K562 (cell line): Measurements from ENCODE around the gene TAAR9. TPM values are rescaled to one million over a fixed set of nuclear protein-coding genes. Genes with fewer than 3 reads are reported as not detected.
A peak's percentile ranks its signal among the peaks of the same experiment; 100 is the strongest.

ENCODE experiments used
- L3MBTL2 ChIP-seq: fragments of 450-650 bp; IDR thresholded peaks from 2 replicates; pipeline ENCODE4 v1.6.1; 2016; ENCODE audit warnings: mild to moderate bottlenecking, moderate library complexity
- MTA3 ChIP-seq: fragments of 450-650 bp; formaldehyde crosslinking; IDR thresholded peaks from 2 replicates; pipeline ENCODE4 v1.6.1; 2017; ENCODE audit warnings: mild to moderate bottlenecking, borderline replicate concordance
- XRCC3 ChIP-seq: fragments of 450-650 bp; IDR thresholded peaks from 2 replicates; pipeline ENCODE4 v1.6.1; 2017; ENCODE audit warnings: mild to moderate bottlenecking, moderate library complexity
- polyA plus RNA-seq, 8 experiments: library from polyadenylated mRNA; depleted of rRNA in 4 of 8; stranded (reverse) in 5 of 8; unstranded in 3 of 8; fragments of >200 nt; fragmentation: Nextera tagmentation in 2 of 8; fragmentation: Illumina TruSeq in 1 of 8; extraction: Ambion mirVana in 2 of 8; extraction: Trizol in 1 of 8; gene quantifications; 2 replicates each; pipeline versions ENCODE4 v1.2.1 to v1.2.3, GENCODE V29; 2011 to 2014; ENCODE audit warnings: inconsistent platforms in 1 of 8, missing spikeins in 1 of 8
- total RNA-seq, 7 experiments: library from RNA; depleted of rRNA in 6 of 7; stranded (reverse); fragments of >200 nt in 6 of 7; fragmentation: Illumina TruSeq in 2 of 7; extraction: Trizol in 2 of 7; gene quantifications; 2 replicates each; pipeline versions ENCODE4 v1.2.1 to v1.2.3, GENCODE V29; 2011 to 2021; ENCODE audit warnings: low replicate concordance in 1 of 7
- TF ChIP-seq, protein P1 (sequence below), 2 experiments: fragments of 450-650 bp; IDR thresholded peaks; 2 replicates each; pipeline ENCODE4 v1.6.1; 2016; ENCODE audit warnings: mild to moderate bottlenecking in 2 of 2, borderline replicate concordance in 1 of 2, low read depth in 1 of 2, moderate library complexity in 1 of 2
- TF ChIP-seq, protein P2 (sequence below): sonication (generic); formaldehyde crosslinking; IDR thresholded peaks from 2 replicates; pipeline ENCODE4 v1.8.0; 2023; ENCODE audit warnings: missing genetic modification reagents, mild to moderate bottlenecking, borderline replicate concordance
- TF ChIP-seq, protein P3 (sequence below): fragments of 250-450 bp; sonication (Bioruptor Pico); IDR thresholded peaks from 2 replicates; pipeline ENCODE4 v1.5.0; 2020; ENCODE audit warnings: mild to moderate bottlenecking, borderline replicate concordance
- TF ChIP-seq, protein P4 (sequence below): fragments of 250-450 bp; sonication (Bioruptor Pico); IDR thresholded peaks from 2 replicates; pipeline ENCODE4 v1.5.1; 2021; ENCODE audit warnings: mild to moderate bottlenecking

The TAAR9 gene
- total and polyA plus RNA-seq, 9 of the 15 experiments (the other 6 are each of a cell fraction or from before 2014, with no cell fraction given), result not detected

DNA sequence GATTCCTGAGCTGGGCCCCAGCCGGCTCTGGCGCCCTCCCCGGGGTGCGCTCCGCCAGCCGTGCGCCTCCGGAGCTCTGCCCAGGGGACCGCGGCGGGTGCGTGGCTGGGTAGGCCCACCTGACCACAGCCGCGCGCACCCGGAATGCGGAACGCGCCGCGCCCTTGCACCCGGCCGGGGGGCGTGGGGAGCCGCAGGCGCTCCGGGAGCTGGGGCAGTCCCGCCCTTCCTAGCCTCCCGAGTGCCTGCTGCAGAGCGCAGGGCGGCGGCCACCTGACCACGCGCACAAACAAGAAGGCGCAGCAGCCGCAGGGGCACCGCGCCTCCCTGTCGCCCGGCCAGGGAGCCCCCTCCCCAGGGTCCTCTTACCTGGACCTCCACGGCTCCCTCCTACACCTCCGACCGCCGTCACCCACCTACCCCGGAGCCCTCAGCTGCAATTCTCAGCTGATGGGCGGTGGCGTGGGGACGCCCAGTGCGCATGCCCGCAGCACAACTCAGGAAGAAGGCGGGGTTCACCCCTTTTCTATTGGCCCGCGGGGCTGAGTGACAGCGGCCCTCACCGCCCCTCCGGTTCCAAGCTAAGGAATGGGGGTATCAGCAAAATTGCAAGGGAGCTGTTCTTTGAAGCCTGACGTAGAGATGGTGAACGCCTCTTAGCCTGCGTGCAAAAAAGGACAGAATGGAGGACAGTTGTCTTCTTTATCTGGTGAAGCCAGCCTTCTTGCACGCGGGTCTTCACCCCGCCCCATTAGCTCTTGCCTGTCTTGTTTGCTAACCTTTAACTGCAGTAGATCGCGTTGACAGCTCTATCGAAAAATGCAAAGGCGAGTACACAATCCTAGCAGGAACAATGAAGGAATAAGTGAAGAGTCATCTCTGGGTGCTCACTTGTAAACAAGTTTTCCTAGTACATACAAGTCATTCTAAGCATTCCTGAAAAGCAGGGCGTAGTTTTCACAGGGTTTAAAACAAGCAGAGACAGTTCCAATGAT is 25.1 kb upstream of the TAAR9 start, which contains the start of gene STX7 (continued):
- TF ChIP-seq, protein P1, sequence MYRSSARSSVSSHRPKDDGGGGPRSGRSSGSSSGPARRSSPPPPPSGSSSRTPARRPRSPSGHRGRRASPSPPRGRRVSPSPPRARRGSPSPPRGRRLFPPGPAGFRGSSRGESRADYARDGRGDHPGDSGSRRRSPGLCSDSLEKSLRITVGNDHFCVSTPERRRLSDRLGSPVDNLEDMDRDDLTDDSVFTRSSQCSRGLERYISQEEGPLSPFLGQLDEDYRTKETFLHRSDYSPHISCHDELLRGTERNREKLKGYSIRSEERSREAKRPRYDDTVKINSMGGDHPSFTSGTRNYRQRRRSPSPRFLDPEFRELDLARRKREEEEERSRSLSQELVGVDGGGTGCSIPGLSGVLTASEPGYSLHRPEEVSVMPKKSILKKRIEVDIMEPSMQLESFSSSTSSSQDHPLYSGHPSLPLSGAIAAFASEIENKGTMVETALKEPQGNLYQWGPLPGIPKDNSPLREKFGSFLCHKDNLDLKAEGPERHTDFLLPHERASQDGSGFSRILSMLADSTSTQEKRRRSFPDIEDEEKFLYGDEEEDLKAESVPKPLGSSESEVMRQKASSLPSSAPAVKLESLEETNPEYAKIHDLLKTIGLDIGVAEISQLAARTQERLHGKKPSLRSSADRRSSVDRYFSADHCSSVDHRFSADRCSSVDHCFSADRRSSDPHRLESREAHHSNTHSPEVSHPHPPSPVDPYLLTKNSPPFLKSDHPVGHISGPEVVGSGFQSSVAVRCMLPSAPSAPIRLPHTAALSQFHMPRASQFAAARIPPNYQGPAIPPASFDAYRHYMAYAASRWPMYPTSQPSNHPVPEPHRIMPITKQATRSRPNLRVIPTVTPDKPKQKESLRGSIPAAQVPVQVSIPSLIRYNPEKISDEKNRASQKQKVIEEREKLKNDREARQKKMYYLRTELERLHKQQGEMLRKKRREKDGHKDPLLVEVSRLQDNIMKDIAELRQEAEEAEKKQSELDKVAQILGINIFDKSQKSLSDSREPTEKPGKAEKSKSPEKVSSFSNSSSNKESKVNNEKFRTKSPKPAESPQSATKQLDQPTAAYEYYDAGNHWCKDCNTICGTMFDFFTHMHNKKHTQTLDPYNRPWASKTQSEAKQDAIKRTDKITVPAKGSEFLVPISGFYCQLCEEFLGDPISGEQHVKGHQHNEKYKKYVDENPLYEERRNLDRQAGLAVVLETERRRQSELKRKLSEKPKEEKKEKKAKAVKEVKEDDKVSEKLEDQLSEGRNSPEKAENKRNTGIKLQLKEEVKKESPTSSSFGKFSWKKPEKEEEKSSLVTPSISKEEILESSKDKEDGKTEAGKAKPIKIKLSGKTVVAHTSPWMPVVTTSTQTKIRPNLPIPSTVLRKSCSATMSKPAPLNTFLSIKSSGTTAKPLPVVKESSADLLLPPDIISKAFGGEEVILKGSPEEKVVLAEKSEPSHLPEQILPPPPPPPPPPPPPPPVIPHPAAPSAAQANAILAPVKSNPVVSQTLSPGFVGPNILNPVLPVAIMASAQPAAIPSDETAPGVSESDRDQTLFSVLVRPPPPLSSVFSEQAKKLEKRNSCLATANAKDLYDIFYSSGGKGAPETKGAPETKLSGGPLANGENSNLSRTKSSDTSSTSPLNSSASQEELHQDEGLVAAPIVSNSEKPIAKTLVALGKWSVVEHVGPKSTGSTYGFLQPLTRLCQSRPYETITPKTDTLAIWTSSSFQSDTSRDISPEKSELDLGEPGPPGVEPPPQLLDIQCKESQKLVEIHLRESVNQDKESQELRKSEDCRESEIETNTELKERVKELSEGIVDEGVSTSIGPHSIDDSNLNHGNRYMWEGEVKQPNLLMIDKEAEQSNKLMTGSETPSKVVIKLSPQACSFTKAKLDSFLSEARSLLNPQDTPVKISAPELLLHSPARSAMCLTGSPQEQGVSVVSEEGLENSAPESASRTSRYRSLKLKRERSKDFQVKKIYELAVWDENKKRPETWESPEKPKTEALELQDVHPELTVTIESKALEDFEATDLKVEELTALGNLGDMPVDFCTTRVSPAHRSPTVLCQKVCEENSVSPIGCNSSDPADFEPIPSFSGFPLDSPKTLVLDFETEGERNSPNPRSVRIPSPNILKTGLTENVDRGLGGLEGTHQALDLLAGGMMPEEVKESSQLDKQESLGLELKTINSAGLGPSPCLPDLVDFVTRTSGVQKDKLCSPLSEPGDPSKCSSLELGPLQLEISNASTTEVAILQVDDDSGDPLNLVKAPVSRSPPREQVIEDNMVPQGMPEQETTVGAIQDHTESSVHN (IDR thresholded peaks at IDR 0.05; ENCODE audit: borderline replicate concordance in 1 of 2, low read depth in 1 of 2), result no peak
- TF ChIP-seq, protein P2, sequence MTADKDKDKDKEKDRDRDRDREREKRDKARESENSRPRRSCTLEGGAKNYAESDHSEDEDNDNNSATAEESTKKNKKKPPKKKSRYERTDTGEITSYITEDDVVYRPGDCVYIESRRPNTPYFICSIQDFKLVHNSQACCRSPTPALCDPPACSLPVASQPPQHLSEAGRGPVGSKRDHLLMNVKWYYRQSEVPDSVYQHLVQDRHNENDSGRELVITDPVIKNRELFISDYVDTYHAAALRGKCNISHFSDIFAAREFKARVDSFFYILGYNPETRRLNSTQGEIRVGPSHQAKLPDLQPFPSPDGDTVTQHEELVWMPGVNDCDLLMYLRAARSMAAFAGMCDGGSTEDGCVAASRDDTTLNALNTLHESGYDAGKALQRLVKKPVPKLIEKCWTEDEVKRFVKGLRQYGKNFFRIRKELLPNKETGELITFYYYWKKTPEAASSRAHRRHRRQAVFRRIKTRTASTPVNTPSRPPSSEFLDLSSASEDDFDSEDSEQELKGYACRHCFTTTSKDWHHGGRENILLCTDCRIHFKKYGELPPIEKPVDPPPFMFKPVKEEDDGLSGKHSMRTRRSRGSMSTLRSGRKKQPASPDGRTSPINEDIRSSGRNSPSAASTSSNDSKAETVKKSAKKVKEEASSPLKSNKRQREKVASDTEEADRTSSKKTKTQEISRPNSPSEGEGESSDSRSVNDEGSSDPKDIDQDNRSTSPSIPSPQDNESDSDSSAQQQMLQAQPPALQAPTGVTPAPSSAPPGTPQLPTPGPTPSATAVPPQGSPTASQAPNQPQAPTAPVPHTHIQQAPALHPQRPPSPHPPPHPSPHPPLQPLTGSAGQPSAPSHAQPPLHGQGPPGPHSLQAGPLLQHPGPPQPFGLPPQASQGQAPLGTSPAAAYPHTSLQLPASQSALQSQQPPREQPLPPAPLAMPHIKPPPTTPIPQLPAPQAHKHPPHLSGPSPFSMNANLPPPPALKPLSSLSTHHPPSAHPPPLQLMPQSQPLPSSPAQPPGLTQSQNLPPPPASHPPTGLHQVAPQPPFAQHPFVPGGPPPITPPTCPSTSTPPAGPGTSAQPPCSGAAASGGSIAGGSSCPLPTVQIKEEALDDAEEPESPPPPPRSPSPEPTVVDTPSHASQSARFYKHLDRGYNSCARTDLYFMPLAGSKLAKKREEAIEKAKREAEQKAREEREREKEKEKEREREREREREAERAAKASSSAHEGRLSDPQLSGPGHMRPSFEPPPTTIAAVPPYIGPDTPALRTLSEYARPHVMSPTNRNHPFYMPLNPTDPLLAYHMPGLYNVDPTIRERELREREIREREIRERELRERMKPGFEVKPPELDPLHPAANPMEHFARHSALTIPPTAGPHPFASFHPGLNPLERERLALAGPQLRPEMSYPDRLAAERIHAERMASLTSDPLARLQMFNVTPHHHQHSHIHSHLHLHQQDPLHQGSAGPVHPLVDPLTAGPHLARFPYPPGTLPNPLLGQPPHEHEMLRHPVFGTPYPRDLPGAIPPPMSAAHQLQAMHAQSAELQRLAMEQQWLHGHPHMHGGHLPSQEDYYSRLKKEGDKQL (CRISPR knock-in tag), result no peak
- TF ChIP-seq, protein P3, sequence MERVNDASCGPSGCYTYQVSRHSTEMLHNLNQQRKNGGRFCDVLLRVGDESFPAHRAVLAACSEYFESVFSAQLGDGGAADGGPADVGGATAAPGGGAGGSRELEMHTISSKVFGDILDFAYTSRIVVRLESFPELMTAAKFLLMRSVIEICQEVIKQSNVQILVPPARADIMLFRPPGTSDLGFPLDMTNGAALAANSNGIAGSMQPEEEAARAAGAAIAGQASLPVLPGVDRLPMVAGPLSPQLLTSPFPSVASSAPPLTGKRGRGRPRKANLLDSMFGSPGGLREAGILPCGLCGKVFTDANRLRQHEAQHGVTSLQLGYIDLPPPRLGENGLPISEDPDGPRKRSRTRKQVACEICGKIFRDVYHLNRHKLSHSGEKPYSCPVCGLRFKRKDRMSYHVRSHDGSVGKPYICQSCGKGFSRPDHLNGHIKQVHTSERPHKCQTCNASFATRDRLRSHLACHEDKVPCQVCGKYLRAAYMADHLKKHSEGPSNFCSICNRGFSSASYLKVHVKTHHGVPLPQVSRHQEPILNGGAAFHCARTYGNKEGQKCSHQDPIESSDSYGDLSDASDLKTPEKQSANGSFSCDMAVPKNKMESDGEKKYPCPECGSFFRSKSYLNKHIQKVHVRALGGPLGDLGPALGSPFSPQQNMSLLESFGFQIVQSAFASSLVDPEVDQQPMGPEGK (CRISPR knock-in tag), result no peak
- TF ChIP-seq XRCC3 (no peak), L3MBTL2 (no peak), MTA3 (peak; percentile 82)
- TF ChIP-seq, protein P4, sequence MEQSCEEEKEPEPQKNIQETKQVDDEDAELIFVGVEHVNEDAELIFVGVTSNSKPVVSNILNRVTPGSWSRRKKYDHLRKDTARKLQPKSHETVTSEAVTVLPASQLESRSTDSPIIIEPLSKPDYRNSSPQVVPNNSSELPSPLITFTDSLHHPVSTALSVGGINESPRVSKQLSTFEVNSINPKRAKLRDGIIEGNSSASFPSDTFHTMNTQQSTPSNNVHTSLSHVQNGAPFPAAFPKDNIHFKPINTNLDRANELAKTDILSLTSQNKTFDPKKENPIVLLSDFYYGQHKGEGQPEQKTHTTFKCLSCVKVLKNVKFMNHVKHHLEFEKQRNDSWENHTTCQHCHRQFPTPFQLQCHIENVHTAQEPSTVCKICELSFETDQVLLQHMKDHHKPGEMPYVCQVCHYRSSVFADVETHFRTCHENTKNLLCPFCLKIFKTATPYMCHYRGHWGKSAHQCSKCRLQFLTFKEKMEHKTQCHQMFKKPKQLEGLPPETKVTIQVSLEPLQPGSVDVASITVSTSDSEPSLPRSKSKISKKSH (CRISPR knock-in tag), result no peak
